ENCODE measurements around the gene ADRA2B. TPM values are rescaled to one million over a fixed set of nuclear protein-coding genes. Genes with fewer than 3 reads are reported as not detected.

Gene ADRA2B
- polyA plus RNA-seq, 1 donor (not counting 4 experiments of a cell fraction or from before 2014, with no cell fraction given) = not detected

GRCh38 chr2:96110621-96111256, 5.6 kb downstream of the ADRA2B start:
- no peak for TF ChIP-seq EZH2 (IDR thresholded peaks at IDR 0.05; ENCODE audit: low read length)
- no peak for TF ChIP-seq CTCF (optimal IDR thresholded peaks at IDR 0.05 in 1 of 3, IDR thresholded peaks at IDR 0.05 in 1 of 3, conservative IDR thresholded peaks at IDR 0.05 in 1 of 3; ENCODE audit: extremely low read depth in 1 of 3, insufficient read depth in 2 of 3, low read length in 3 of 3)
- no peaks in the 10 kb centered on the region for H3K4me1 ChIP-seq (ENCODE audit: control insufficient read depth, extremely low read depth, insufficient read depth, low read length)
- no peak overlapping the region for H3K4me2 ChIP-seq (ENCODE audit: control insufficient read depth, extremely low read depth, insufficient read depth, low read depth, low read length)
- H3K79me2 ChIP-seq (ENCODE audit: control insufficient read depth, insufficient read depth, low read length) = no peaks in the 10 kb centered on the region
- no peak overlapping the region for H3K27ac ChIP-seq (ENCODE audit: control insufficient read depth, insufficient read depth, low read length)
- no peaks in the 10 kb centered on the region for H3K9me3 ChIP-seq (ENCODE audit: control insufficient read depth, low read depth, low read length)
- peaks cover 17% of the 10 kb centered on the region for H3K27me3 ChIP-seq (ENCODE audit: control insufficient read depth, extremely low read depth, insufficient read depth, low read length)
- H3K4me3 ChIP-seq (ENCODE audit: control insufficient read depth in 2 of 3, extremely low read depth in 1 of 3, insufficient read depth in 2 of 3, low read depth in 1 of 3, low read length in 3 of 3) = no peak overlapping the region
- no peaks in the 10 kb centered on the region for H3K9me1 ChIP-seq (ENCODE audit: control insufficient read depth, extremely low read depth, insufficient read depth, low read length)
- no peaks in the 10 kb centered on the region for H3K36me3 ChIP-seq (ENCODE audit: control insufficient read depth in 2 of 2, extremely low read depth in 1 of 2, insufficient read depth in 2 of 2, low read length in 2 of 2)
- FAIRE-seq = no peak
- H4K20me1 ChIP-seq (ENCODE audit: control insufficient read depth, extremely low read depth, insufficient read depth, low read length) = no peaks in the 10 kb centered on the region
- H3K9ac ChIP-seq (ENCODE audit: control insufficient read depth, extremely low read depth, insufficient read depth, low read length) = no peak overlapping the region
- dilution Hi-C loops (cut with MboI; ENCODE audit: extremely low pct_ligation_motif_present, low sequenced_read_pairs) = no loop called here
- no peak overlapping the region for H2AFZ ChIP-seq (ENCODE audit: control insufficient read depth, low read length)
- no peak for DNase-seq (ENCODE audit: low read depth, low spot score)

GRCh38 chr2:96109931-96110511, 6.3 kb downstream of the ADRA2B start:
- Histone ChIP-seq H3K36me3 (ENCODE audit: control insufficient read depth in 2 of 2, extremely low read depth in 1 of 2, insufficient read depth in 2 of 2, low read length in 2 of 2) (no peaks in the 10 kb centered on the region), H3K79me2 (ENCODE audit: control insufficient read depth, insufficient read depth, low read length) (no peaks in the 10 kb centered on the region), H3K27ac (ENCODE audit: control insufficient read depth, insufficient read depth, low read length) (no peak overlapping the region), H3K4me1 (ENCODE audit: control insufficient read depth, extremely low read depth, insufficient read depth, low read length) (no peaks in the 10 kb centered on the region), H3K9me1 (ENCODE audit: control insufficient read depth, extremely low read depth, insufficient read depth, low read length) (no peaks in the 10 kb centered on the region), H3K9ac (ENCODE audit: control insufficient read depth, extremely low read depth, insufficient read depth, low read length) (no peak overlapping the region), H3K4me2 (ENCODE audit: control insufficient read depth, extremely low read depth, insufficient read depth, low read depth, low read length) (no peak overlapping the region), H2AFZ (ENCODE audit: control insufficient read depth, low read length) (no peak overlapping the region), H4K20me1 (ENCODE audit: control insufficient read depth, extremely low read depth, insufficient read depth, low read length) (no peaks in the 10 kb centered on the region), H3K9me3 (ENCODE audit: control insufficient read depth, low read depth, low read length) (peaks cover 3% of the 10 kb centered on the region), H3K27me3 (ENCODE audit: control insufficient read depth, extremely low read depth, insufficient read depth, low read length) (peaks cover 17% of the 10 kb centered on the region), H3K4me3 (ENCODE audit: control insufficient read depth in 2 of 3, extremely low read depth in 1 of 3, insufficient read depth in 2 of 3, low read depth in 1 of 3, low read length in 3 of 3) (no peak overlapping the region)
- TF ChIP-seq EZH2 (IDR thresholded peaks at IDR 0.05; ENCODE audit: low read length) = no peak
- TF ChIP-seq CTCF (optimal IDR thresholded peaks at IDR 0.05 in 1 of 3, IDR thresholded peaks at IDR 0.05 in 1 of 3, conservative IDR thresholded peaks at IDR 0.05 in 1 of 3; ENCODE audit: extremely low read depth in 1 of 3, insufficient read depth in 2 of 3, low read length in 3 of 3) = no peak
- no peak for DNase-seq (ENCODE audit: low read depth, low spot score)
- no peak for FAIRE-seq
- dilution Hi-C loops (cut with MboI; ENCODE audit: extremely low pct_ligation_motif_present, low sequenced_read_pairs) = no loop called here
